ENCODE data around the gene JPH4.

Gene JPH4

GRCh38 chr14:23565626-23566025 is 13.0 kb downstream of the JPH4 start:
- in situ Hi-C loops (cut with HindIII; ENCODE audit: low sequenced_read_pairs): no loop called here

- in situ Hi-C loops (cut with HindIII; ENCODE audit: low sequenced_read_pairs): no loop called here
Observed at GRCh38 chr14:23564876-23565275, 13.7 kb downstream of the JPH4 start.

DNA sequence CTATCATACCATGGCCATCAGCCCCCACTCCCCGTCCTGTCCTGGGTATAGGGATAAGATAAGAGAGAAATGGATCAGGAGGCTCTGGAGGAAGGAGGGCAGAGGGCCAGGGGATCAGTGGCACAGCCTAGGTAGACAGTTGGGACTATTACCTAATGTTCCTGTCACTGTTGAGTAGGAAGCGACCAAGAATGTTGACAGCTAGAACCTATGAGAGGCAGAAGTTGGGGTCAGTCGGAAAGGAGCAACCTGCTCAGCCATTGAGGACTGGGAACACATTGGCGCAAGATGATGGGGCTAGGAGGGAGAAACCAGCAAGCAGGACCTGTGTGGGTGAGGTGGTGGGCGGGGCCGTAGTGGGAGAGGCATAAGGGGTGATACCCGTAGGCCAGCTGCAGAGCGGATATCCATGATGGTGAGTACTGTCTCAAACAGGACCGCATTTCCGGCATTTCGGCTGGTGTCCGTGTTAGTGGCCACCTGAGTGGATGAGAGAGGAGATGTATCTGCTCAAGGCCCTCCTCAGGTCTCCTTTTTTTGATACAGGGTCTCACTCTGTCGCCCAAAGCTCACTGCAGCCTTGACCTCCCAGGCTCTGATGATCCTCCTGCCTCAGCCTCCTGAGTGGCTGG is 14.3 kb downstream of the JPH4 start:
- in situ Hi-C loops (cut with HindIII; ENCODE audit: low sequenced_read_pairs): no loop called here

DNA sequence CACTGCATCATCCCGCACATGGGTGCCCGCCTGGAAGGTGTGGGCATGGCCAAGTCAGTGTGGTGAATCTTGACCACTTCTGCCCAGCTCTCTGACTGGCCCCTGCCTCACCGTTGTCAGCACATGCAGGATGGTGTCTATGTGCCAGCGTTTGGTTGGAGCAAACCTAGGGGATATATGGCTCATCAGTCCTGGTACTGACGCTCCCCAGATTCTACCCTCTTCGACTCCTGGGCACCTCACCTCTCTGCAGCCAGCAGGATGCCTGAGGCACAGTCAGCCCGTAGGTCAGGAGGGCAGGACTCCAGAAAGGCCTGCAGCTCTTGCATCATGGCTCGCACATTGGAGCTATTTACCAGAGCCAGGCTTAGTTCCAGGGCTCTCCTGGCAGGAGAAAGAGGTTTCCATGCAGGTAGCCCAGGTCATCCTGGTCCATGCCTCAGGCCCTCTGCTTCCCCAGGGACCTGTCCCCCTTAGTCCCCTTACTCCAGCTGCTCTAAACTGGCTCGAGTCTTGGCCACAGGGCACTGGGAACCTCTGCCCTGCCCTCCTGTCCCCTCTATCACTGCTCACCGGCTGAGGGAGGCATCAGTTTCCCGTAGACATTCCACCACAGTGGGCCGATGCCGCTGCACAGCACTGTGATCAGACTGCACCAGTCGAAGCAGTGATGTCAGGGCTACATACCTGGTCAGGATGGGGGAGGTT is 15.0 kb downstream of the JPH4 start:
- in situ Hi-C loops (cut with HindIII; ENCODE audit: low sequenced_read_pairs): no loop called here

- in situ Hi-C loops (cut with HindIII; ENCODE audit: low sequenced_read_pairs): no loop called here
Observed at GRCh38 chr14:23562822-23563472, 15.6 kb downstream of the JPH4 start.

DNA sequence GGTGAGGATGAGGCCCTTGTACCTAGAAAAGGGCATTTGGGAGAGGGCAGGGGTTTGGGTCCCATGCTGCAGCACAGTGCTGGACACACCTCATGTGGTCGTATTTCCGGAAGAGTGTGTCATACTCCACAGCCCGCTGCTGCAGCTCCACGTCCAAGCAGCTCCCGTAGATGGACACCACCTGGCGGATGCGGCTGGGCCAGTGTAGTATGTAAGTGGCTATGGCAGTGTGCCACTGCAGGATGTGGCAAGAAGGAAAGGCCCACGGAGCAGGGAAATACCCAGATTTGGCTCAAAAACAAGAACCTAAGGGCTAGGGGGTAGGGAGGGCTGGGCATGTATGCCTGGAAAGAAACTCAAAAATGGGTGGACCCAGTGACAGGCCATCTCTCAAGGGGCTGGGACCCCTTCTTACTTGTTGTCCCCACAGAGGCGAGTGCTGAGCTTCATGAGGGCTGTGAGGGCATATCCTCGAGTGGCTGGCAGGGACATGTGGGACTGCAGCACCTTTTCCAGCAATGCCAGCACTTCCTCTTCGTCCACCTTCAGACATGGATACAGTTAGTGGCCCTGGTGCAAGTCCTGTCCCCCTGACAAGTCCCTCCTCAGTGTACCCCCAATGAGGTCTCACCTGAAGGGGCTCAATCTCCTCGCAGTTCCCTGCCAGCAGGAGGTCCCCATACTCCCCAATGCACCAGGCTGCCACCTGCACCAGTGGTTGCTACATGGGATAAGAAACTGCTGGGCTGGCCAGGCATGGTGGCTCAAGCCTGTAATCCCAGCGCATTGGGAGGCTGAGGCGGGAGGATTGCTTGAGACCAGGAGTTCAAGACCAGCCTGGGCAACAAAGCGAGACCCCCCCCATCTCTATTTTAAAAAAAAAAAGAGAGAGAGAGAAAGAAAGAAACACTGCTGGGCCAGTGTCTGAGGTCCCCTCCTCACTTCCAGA is 16.4 kb downstream of the JPH4 start:
- in situ Hi-C loops (cut with HindIII; ENCODE audit: low sequenced_read_pairs): no loop called here

GRCh38 chr14:23561259-23561658 is 17.3 kb downstream of the JPH4 start:
- in situ Hi-C loops (cut with HindIII; ENCODE audit: low sequenced_read_pairs): no loop called here

GRCh38 chr14:23559926-23560520 is 18.6 kb downstream of the JPH4 start:
- in situ Hi-C loops (cut with HindIII; ENCODE audit: low sequenced_read_pairs): no loop called here

DNA sequence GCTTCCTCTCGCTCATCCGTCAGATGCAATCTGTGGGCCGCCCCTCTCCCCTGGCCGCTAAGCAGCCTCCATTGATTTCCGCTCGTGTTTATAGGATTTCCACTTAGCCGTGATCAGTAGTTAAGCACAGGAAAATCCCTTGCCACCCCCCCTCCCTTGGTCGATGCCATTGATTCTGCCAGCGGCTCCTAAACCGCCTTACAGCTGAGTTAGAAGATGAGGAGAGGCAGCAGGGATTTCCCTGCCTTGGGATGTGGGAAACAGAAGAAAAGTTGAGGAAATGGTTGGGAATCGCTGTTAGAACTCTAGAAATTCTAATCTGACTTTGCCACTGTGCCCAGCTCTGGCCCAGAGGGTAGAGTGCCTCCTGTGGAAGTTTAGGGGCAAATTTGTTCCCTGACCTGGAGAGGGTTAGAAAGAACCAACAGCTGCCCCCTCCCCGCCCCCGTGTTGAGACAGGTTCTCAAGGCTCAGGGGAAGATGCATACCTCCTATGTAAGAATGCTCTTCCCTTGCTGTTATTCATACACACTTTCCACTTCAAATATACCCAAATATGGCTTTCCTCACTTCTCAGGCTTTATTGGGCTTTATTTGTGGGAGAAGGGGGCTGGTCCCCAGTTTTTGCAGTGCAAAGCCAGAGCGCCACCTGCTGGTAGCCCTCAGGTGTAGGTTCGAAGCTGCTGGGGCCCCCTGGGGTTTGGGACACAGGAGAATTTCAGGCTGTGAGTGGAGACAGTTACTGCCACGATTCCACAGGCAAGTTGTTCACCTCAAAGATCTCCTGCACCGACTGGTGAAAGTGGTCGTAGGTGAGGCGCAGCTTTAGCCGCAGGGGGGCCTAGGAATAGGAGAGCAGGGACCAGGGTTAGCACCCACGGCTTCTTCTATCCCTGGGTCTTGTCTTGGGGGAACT is 19.3 kb downstream of the JPH4 start:
- in situ Hi-C loops (cut with HindIII; ENCODE audit: low sequenced_read_pairs): no loop called here

GRCh38 chr14:23558346-23559009 is 20.1 kb downstream of the JPH4 start:
- in situ Hi-C loops (cut with HindIII; ENCODE audit: low sequenced_read_pairs): no loop called here

DNA sequence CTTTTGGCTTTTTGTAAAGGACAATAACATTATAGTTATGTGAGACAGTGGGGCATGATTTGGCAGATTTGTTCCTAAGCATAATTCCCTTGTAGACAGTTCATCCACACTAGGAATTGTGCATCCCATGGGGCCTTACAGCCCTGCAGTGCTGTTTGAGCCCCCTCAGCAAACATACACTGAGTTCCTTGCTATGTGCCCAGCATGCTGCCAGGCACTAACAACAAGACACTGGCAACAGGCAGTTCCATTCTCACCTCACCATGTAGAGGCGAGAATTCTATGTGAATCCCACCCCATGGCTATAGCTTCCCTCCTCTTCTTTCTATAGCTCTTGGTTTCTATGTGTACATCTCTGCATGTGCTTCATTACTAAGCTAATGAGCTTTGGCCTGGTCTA is 20.6 kb downstream of the JPH4 start:
- in situ Hi-C loops (cut with HindIII; ENCODE audit: low sequenced_read_pairs): no loop called here

DNA sequence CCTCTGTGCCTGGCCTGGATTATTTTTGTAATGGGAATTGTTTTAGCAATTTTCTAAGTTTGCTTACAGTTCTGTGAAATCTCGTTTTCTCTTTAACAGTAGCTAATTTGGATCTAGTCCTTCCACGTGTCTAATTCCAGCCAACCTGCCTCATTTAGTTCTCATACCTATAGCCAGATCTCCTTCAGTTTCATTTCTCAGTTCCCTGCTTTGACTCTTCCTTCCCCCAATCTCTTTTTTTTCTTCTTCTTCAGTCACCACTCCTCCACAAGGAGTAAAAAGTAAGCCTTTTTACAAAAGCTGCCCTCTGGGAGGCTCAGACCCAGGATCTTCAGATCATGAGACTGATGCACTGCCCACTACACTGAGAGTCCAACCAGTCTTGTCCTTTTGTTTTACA is 21.1 kb downstream of the JPH4 start:
- in situ Hi-C loops (cut with HindIII; ENCODE audit: low sequenced_read_pairs): no loop called here

GRCh38 chr14:23556700-23557440 is 21.7 kb downstream of the JPH4 start:
- in situ Hi-C loops (cut with HindIII; ENCODE audit: low sequenced_read_pairs): no loop called here

GRCh38 chr14:23555882-23556699 is 22.5 kb downstream of the JPH4 start, which contains the start of gene THTPA:
Gene THTPA (plus strand): TSS chr14:23556271. CDS start chr14:23556758, 487 bp downstream.
- in situ Hi-C loops (cut with HindIII; ENCODE audit: low sequenced_read_pairs): no loop called here

DNA sequence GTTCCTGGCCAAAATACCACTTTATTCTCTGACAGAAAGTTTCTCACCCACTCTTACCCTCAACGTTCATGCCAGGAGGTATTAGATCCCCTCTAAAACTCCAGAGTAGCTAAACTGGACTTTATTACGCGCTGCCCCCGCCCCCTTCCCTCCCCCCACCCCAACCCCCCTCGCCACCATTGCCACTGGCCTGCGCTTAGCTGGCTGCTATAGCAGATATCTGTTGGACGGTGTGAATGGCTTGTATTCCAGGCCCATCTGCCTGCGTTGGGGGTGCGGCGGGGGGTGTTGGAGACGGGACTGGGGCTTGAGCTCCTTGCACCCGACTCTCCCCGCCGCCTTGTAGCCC is 23.1 kb downstream of the JPH4 start:
- in situ Hi-C loops (cut with HindIII; ENCODE audit: low sequenced_read_pairs): no loop called here

DNA sequence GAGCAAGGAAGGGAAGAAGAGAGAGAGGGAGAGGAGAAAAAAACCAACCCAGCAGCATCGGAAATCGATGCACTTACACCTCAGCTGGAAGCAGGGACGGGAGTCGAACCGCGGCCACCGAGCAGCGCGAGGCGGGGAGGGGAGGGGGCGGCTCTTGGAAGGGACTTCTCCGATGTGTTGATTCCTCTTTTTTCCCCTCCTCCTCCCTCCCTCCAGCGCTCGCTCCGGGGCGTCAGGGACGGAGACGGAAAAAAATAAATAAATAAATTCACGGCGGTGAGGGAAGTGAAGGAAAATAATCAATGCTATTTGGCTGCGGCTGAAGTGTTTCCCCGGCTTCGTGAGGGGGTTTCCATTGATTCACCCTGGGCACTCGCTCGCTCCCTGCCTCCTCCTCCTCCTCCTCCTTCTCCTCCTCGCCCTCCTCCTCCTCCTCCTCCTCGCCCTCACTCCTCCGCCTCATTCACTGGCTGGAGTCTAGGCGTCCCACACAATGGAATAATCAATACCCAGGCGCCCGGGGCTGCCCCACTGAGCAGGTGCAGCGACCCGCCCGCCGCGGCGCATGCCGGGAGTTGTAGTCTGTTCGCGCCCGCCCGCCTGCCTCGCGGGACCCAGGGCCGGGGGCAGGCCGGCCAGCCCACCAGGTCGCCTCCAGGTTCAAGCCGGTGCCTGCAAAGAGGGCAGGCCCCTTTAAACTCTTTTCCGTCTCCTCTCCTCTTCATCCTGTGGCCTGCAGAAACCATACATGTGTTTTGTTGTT is 27.1 kb downstream of the JPH4 start, which contains the start of gene ZFHX2:
Gene ZFHX2 (minus strand): TSS at position 500 of the 763 bp plus-strand sequence. CDS start 16,440 bp downstream, outside the sequence.
- in situ Hi-C loops (cut with HindIII; ENCODE audit: low sequenced_read_pairs): no loop called here

GRCh38 chr14:23550812-23551265 is 27.8 kb downstream of the JPH4 start:
- in situ Hi-C loops (cut with HindIII; ENCODE audit: low sequenced_read_pairs): no loop called here

All from DLD1 (cell line).